SHP77 treated with DMSO at 0.1 percent for 48 hours (cell line): Measurements from ENCODE around the gene SPAG17.

ENCODE experiments used
- DNase-seq: peaks from one replicate; lab custom pipeline; 2025; lab: John Stamatoyannopoulos, UW

Gene SPAG17

DNA sequence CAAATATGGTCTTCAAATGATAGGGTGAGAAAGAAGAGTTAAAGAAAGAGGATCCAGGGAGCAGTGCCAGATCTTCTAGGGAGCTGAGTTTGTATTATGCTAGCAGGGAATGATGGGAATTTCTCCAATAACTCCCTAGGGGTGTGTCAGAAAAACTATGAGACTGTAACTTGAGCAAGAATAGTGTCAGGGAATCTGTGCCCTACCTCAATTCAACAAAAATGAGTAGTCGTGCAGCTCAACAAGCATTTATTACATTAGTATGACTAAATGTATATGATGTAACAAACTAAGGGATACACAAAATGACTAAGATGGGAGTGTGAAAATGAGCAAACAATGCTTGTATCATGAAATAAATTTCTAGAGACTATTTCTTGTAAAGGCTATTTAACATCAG, 24.2 kb downstream of the SPAG17 start:
- DNase-seq: no peak

DNA sequence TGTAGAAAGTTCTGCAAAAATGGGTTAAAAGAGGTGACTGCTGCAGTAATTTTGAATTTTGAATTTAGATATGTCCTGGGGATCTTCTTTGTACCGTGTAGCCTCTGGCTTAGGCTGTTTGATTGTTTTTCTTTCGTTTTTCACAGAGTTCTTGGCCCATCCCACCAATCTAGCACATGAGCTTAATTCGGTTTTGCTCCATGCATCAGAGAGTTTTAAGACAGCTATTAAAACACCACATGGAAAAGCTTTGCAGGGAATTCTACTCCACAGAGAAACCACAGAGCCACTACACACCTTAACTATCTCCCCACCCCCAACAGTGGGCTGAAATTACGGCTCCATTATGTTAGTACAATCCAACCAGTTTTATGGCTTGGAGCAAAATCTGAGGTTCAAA, 25.5 kb downstream of the SPAG17 start:
- DNase-seq: no peak

GRCh38 chr1:118158924-118159323, 26.1 kb downstream of the SPAG17 start:
- DNase-seq: no peak

- DNase-seq: no peak
Observed at GRCh38 chr1:118157506-118157905, 27.5 kb downstream of the SPAG17 start.

- DNase-seq: no peak
Observed at GRCh38 chr1:118155106-118155505, 29.9 kb downstream of the SPAG17 start.

- DNase-seq: no peak
Observed at GRCh38 chr1:118154220-118154619, 30.8 kb downstream of the SPAG17 start.

GRCh38 chr1:118151312-118151937, 33.6 kb downstream of the SPAG17 start:
- DNase-seq: peak; percentile 39

GRCh38 chr1:118149799-118150198, 35.2 kb downstream of the SPAG17 start:
- DNase-seq: no peak

DNA sequence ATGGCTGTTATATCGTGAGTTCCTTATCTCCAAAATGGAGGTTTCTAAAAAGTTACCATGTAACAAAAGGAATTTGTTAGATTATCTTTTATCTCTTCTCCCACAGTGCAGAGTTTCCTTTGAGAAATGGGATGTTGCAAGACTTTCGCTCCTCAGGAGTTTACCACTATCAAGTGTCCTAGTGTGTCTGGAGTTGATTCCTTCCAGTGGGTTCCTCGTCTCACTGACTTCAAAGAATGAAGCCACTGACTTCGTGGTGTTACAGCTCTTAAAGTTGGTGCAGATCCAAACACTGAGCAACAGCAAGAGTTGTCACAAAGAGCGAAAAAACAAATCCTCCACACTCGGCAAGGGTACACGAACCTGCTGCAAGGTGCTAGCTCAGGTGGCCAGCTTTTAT, 37.0 kb downstream of the SPAG17 start:
- DNase-seq: no peak

GRCh38 chr1:118147522-118147921, 37.5 kb downstream of the SPAG17 start:
- DNase-seq: no peak

DNA sequence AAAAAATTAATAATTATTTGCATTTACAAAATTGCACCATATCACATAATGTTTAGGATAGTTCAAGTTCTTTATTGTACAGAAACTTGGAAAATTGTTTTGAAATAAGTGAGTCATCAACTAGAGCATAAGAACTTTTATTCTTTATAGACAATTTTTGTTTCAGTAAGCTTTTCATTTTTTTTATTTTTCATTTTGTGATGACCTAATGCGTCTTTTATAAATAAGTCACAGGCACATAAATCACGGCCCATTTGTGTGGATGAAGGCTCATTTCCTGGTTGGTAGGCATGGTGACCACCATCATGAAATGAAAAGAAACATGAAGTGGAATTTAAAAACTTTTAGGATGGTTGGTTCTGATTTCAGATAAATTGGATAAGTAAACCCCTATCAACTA, 39.3 kb downstream of the SPAG17 start:
- DNase-seq: no peak

GRCh38 chr1:118144684-118145083, 40.3 kb downstream of the SPAG17 start:
- DNase-seq: no peak

DNA sequence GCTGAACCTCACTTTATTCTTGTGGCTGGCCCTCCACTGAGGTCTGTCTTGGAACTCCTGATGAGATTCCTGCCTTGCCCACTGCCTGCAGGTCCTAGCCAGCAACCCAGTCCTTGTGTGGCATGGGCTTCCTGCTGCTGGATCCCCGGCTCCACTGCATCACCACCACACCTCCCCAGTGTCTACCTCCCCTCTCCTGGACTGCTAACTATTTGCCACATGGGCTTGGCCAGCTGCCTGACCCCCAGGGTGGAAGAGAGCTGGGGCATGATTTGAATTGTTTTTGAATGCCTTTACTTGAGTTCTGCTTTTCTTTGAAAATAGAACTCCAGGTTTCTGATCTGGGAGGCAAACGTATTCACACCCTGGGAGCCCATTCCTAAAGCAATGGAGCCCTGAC, 41.2 kb downstream of the SPAG17 start:
- DNase-seq: no peak

DNA sequence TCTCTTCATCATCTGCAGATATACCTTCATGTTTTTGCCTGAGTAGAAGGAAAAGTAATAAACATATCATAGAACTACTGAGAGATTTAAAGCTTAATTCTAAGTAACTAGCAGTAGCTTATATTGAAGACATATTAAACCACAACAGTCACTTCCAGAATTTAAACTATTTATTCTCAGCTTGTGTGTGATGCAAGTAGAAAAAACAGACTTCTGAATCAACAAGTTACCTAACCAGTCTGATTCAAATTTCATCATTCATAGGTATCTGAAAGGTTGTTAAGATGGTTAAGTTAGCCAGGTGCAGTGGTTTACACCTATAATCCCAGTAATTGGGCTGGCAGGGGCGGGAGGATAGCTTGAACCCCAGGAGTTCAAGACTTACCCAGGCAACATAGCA, 41.9 kb downstream of the SPAG17 start:
- DNase-seq: no peak

GRCh38 chr1:118142546-118142945, 42.5 kb downstream of the SPAG17 start:
- DNase-seq: no peak

- DNase-seq: no peak
Observed at GRCh38 chr1:118137900-118138299, 47.1 kb downstream of the SPAG17 start.

GRCh38 chr1:118136187-118136941, 48.7 kb downstream of the SPAG17 start:
- DNase-seq: no peak

DNA sequence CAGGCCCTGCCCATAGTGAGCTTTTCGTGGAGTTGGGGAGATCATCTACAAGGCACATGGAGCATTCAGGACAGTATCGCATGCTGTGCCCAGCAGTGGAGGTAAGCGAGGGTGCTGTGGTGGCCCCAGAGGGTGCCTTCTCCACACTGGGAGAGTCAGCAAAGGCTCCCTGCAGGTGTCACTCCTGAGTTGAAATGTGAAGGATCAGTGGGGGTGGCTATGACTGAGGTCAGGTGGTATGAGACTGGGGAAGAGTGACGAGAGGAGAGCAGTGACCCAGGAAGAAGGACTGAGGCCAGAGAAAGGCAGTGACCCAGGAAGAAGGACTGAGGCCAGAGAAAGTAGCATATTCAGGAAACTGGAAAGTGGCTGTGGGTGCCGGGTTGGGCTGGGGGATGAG, 53.0 kb downstream of the SPAG17 start:
- no peak for DNase-seq

GRCh38 chr1:118128761-118129160, 56.3 kb downstream of the SPAG17 start:
- no peak for DNase-seq

DNA sequence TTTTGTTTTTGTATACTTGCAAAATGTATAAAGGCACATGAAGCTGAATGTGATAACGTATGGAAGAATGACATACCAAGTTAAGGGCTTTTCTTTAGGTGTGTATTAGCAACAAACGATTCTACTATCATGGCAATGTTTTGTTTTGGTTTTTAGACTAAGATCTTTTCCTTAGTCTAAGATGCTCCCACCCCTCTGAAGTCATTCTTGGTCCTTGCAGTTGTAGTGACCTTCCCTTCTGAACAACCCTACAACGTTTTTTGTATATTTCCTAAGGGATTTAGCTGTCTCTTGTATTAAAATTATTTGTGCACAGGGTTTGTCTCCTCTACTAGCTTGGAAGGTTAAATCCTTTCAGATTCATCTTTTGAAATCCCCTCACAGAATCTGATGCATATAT, 61.0 kb downstream of the SPAG17 start:
- no peak for DNase-seq

- DNase-seq: peak; percentile 42
Observed at GRCh38 chr1:118123116-118123839, 61.8 kb downstream of the SPAG17 start.

GRCh38 chr1:118122234-118123004, 62.6 kb downstream of the SPAG17 start:
- no peak for DNase-seq
